Measurements from ENCODE around the gene KIF26B.
"Not testable (repeated sequence)": the region's sequence is repeated elsewhere in the genome, so short reads cannot be mapped to it uniquely, and the experiment has no call there.

The KIF26B gene

GRCh38 chr1:245154429-245155271 lies at the start of gene KIF26B:
TSS of gene KIF26B (plus strand) at chr1:245154985. CDS start at chr1:245155425, 440 bp downstream.
- DNase-seq (ENCODE audit: low read depth): no peak

- no peak for DNase-seq (ENCODE audit: low read depth)
Measured at GRCh38 chr1:245105042-245105441, 49.7 kb upstream of the KIF26B start.

DNA sequence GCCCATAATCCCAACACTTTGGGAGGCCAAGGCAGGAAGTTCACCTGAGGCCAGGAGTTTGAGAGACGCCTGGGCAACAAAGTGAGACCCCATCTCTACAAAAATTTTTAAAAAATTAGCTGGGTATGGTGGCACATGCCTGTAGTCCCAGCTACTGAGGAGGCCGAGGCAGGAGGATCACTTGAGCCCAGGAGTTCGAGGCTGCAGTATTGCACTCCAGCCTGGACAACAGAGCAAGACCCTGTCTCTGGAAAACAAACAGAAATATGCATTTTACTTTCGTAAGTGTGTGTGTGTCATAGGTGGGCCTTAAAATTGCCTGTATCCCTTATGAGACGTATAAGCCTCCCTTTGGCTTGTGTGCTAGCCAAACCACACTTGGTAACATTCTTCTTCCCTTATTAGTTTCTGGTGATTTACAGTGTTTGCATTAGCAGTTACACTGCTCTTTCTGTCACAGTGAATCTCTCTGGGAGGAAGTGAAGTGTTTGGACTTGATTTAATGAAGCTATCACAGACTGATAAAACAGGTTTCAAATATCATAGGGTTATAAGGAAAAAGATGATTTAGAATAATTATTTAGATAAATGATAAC lies 48.9 kb upstream of the KIF26B start:
- DNase-seq (ENCODE audit: low read depth): no peak

GRCh38 chr1:245107776-245108114 lies 47.0 kb upstream of the KIF26B start:
- DNase-seq (ENCODE audit: low read depth): no peak

GRCh38 chr1:245108246-245108645 lies 46.5 kb upstream of the KIF26B start:
- no peak for DNase-seq (ENCODE audit: low read depth)

GRCh38 chr1:245108909-245109308 lies 45.9 kb upstream of the KIF26B start:
- no peak for DNase-seq (ENCODE audit: low read depth)

GRCh38 chr1:245110406-245110805 lies 44.4 kb upstream of the KIF26B start:
- no peak for DNase-seq (ENCODE audit: low read depth)

DNA sequence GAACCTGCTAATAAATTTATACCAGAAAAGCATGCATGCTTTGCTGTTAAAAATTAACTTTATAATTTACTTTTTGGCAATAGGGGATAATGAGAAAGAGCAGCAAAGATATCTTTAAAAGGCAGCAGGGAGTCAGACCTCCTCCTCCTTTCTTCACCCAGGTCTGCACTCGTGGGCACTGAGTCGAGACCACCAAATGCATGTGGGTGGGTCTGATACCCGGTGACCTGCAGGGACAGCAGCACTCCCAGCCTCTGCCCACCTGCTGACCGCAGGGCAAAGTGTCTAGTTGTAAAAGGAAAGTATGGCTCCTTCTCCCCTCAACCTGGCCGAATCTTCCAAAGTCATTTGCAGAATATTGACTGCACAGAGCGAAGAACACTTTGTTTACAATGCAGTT lies 43.7 kb upstream of the KIF26B start:
- no peak for DNase-seq (ENCODE audit: low read depth)

DNA sequence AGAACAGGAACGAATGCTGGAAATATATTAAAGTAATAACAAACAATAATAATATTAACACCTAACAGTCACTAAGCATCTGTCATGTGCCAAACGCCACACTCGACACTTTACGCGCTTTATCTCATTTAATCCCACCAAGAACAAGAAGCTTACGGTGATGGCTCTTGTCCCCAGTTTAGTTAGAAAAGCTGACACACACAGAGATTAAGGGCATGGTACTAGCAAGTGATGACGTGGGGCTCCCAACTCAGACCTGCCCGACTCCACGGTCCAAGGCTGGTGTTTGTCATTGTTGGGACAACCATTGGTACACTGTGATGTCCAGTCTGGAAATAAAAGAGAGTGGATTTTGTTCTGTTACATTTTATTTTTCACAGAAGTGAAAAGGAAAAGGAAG lies 41.1 kb upstream of the KIF26B start:
- no peak for DNase-seq (ENCODE audit: low read depth)

GRCh38 chr1:245116131-245116530 lies 38.7 kb upstream of the KIF26B start:
- DNase-seq (ENCODE audit: low read depth): no peak

GRCh38 chr1:245116751-245117150 lies 38.0 kb upstream of the KIF26B start:
- no peak for DNase-seq (ENCODE audit: low read depth)

DNA sequence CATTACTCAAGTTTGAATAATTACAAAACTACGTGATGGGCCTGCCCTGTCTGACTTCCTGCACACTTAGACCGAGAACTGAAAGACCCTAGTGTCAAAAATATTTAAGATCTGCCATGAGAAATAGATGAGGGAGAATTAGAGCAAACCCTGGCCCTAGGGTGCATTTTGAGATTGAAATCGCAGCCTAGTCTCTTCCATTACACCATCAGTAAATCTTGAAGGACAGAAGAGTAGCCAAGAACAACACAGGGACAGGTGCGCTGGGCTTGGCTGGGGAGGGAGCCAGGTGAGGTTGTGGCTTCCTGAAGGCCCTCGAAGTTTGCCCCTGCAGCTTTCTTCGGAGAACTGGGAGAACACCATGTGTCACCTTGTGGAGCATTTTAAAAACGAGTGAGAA lies 36.7 kb upstream of the KIF26B start:
- DNase-seq (ENCODE audit: low read depth): no peak

DNA sequence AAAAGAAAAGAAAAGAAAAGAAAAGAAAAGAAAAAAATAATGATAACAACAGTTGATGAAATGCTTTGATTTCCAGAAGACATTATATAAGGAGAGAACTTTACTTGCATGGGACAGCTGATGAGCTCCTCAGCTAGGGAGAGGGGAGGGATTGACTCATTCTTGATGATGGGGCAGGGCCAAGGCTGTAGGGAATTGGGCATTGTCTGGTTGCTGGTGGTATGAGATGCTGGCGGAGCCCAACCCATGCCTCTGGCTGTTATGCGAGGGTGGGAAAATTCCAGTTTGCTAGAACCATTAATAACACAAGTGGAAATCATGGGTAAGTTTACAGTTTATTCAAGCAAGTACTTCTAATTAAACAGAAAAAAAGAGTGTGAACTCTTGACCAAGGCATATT lies 36.0 kb upstream of the KIF26B start:
- no peak for DNase-seq (ENCODE audit: low read depth)

- no peak for DNase-seq (ENCODE audit: low read depth)
Measured at GRCh38 chr1:245121523-245121922, 33.3 kb upstream of the KIF26B start.

- no peak for DNase-seq (ENCODE audit: low read depth)
Measured at GRCh38 chr1:245124241-245124640, 30.5 kb upstream of the KIF26B start.

- no peak for DNase-seq (ENCODE audit: low read depth)
Measured at GRCh38 chr1:245124644-245125043, 30.1 kb upstream of the KIF26B start.

GRCh38 chr1:245126530-245126929 lies 28.3 kb upstream of the KIF26B start:
- DNase-seq (ENCODE audit: low read depth): no peak

DNA sequence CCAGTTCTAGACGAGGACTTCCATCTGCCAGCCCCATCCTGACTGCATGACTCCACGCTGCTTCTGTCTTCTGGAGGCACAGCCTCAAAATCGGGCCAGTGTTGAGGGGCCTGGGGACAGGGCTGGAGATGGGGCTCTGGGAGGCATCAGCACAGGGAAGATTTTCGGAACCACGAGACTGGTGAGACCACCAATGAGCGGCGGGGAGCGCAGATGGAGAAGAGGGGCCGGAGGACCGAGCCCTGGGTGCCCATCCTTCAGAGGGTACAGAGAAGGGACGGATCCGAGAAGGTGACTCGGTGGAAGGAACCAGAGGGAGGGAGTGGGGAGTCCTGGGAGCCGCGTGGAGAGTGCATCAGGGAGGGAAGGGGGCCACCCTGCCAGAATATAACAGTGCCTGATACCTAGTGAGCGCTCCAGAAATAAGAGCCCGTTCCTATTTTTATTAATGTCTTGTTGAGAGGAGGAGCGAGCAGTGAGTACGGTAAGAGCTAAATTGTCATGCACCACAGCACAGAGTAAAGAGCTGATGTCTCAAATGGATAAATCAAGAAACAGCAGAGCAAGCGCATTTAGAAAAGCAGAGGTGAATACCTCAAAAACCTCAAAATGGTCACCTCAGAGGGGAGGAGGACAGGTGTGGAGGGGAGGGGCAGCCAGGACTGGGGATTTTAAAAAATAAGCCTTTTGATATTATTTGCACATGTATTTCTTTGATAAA lies 26.2 kb upstream of the KIF26B start:
- DNase-seq (ENCODE audit: low read depth): no peak

DNA sequence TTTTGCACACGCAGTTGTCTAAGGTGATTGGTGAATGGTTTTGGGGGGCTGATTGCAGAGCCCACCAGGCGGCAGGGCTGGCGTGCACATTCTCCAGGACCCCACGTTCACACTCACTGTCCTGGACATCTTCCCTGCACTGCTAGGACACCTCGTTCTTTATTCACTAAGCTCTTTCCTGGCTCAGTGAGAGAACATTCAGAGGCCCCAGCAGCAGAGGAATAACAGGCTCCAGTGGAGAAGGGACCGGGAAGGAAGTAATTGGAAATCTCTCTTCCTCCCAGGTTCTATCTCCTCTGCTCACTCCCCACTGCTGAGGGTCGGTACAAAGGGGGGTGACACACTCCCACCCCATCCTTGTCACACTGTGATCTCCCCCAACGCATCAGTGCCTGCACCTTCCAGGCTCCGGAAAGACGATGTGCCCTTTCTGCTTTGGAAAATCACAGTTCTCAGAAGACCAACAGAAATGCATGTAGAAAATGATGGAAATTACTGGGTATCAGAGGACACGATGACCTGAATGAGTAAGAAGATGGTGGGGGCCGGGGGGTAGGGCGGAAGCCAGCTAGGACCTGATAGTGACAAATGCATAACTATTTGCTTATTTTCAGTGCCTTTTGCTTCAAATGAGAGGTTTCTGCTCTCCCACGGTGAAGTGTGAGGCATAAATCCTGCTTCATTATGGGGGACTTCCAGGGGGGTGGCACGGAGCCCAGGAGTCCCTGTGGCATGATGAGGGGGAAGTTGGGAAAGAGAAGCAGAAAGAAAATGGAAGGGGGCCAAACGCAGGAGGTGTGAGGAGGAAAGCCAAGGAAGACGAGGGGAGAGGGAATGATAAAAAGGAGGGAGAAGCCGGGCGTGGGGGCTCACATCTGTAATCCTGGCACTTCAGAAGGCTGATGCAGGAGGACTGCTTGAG lies 25.2 kb upstream of the KIF26B start:
- DNase-seq (ENCODE audit: low read depth): no peak

DNA sequence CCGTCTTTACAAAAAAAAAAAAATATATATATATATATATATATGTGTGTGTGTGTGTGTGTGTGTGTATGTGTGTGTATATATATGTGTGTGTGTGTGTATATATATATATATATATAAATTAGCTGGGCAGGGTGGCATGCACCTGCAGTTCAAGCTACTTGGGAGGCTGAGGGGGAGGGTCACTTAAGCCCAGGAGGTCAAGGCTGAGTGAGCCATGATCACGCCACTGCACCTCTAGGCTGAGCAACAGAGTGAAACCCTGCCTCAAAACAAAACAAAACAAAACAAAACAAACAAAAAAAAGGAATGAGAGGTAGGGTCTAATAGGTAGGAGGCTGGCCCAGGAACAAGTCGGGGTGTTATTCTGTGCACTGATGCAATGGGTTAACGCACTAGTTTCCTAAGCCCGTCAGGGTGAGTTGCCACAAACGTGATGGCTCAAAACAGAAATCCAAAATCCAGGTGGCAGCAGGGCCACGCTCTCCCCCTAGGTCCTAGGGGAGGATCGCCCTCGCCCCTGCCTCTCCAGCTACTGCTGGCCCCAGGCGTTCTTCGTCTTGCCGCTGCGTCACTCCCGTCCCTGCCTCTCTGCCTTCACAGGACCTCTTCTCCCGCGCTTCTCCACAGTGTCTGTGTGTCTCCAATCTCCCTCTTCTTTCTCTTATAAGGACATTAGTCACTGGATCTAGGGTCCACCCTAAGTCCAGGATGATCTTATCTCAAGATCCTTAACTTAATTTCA lies 24.3 kb upstream of the KIF26B start:
- not testable (repeated sequence) for DNase-seq (ENCODE audit: low read depth)

DNA sequence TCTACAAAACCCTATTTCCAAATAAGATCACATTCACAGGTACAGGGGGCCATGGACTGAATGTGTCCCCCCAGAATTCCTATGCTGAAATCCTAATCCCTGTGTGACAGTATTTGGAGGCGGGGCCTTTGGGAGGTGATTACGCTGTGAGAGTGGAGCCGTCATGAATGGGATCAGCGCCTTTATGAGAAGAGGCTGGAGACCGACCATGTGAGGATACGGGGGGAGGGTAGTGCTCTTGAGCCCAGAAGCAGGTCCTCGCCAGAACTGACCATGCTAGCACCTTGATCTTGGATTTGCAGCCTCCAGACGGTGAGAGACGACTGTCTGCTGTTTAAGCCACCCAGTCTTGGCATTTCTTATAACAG lies 23.8 kb upstream of the KIF26B start:
- DNase-seq (ENCODE audit: low read depth): no peak
